ENCODE data around the gene LNX1. TPM values are rescaled to one million over a fixed set of nuclear protein-coding genes. Genes with fewer than 3 reads are reported as not detected.

The LNX1 gene
- total RNA-seq, 1 experiment from 2014 or later, result 3.3 TPM

GRCh38 chr4:53605783-53606182 lies 14.5 kb upstream of the LNX1 start:
- no TSS peak for BruUV-seq (replicated peaks)
- no peak overlapping the region for H2AFZ ChIP-seq (ENCODE audit: low read depth, low read length, poor library complexity, severe bottlenecking)
- no peaks in the 10 kb centered on the region for H3K36me3 ChIP-seq (ENCODE audit: control insufficient read depth in 1 of 2, insufficient read depth in 2 of 2, low read length in 2 of 2)
- H3K9me2 ChIP-seq (ENCODE audit: insufficient read depth), result no peaks in the 10 kb centered on the region
- no peaks in the 10 kb centered on the region for H3K9me3 ChIP-seq (ENCODE audit: control insufficient read depth in 1 of 2, insufficient read depth in 1 of 2, low read depth in 1 of 2, low read length in 2 of 2)
- H3K9ac ChIP-seq (ENCODE audit: low read length), result no peak overlapping the region
- H3K27me3 ChIP-seq (ENCODE audit: insufficient read depth, low read length), result no peaks in the 10 kb centered on the region
- TF ChIP-seq JUND (IDR thresholded peaks at IDR 0.05) (no peak), ZFX (IDR thresholded peaks at IDR 0.05) (no peak), EGR1 (IDR thresholded peaks at IDR 0.05; ENCODE audit: low read depth) (no peak), POLR2AphosphoS5 (IDR thresholded peaks at IDR 0.05; ENCODE audit: low read depth, low read length) (no peak), ZNF274 (IDR thresholded peaks at IDR 0.05; ENCODE audit: low read depth, low read length) (no peak), EZH2 (IDR thresholded peaks at IDR 0.05) (no peak), TCF7L2 (IDR thresholded peaks at IDR 0.05; ENCODE audit: borderline replicate concordance, extremely low read depth, insufficient read depth, insufficient read length) (no peak), FOSL1 (IDR thresholded peaks at IDR 0.05; ENCODE audit: low read depth) (no peak), ELF1 (IDR thresholded peaks at IDR 0.05; ENCODE audit: borderline replicate concordance, low read depth) (no peak), CTCF (IDR thresholded peaks at IDR 0.05 in 2 of 3, conservative IDR thresholded peaks at IDR 0.05 in 1 of 3; ENCODE audit: borderline replicate concordance in 1 of 3, insufficient read depth in 1 of 3, low read depth in 2 of 3, low read length in 2 of 3) (no peak), EZH2phosphoT487 (IDR thresholded peaks at IDR 0.05; ENCODE audit: borderline replicate concordance) (no peak), SP1 (IDR thresholded peaks at IDR 0.05; ENCODE audit: low read depth) (no peak), RAD21 (IDR thresholded peaks at IDR 0.05; ENCODE audit: low read depth) (no peak), REST (IDR thresholded peaks at IDR 0.05; ENCODE audit: low read depth) (no peak), CBX3 (IDR thresholded peaks at IDR 0.05; ENCODE audit: low read depth) (no peak), YY1 (IDR thresholded peaks at IDR 0.05; ENCODE audit: extremely low read depth, insufficient replicate concordance, low read depth, low read length) (no peak), ZBTB33 (IDR thresholded peaks at IDR 0.05; ENCODE audit: extremely low read depth, insufficient replicate concordance, low read length) (no peak), ATF3 (IDR thresholded peaks at IDR 0.05) (no peak), MAX (IDR thresholded peaks at IDR 0.05) (no peak), SIN3A (IDR thresholded peaks at IDR 0.05; ENCODE audit: low read depth) (no peak)
- ChIA-PET RAD21 (ENCODE audit: low non-redundant PET in 1 of 2, low total read pairs in 2 of 2, uncharacterized antibody in 2 of 2, unreplicated experiment in 2 of 2) (no interaction called here), POLR2A (interaction anchor here (0.6 kb wide), 1 partner anchor 171 kb away, joined by 3 read pairs; no protein-coding TSS in a partner anchor), CTCF (no interaction called here)
- H3K4me1 ChIP-seq (ENCODE audit: control insufficient read depth in 1 of 2, insufficient read depth in 2 of 2, low read length in 2 of 2), result peaks cover 0 to 5% of the 10 kb centered on the region in 2 experiments; a peak in 1 of 4 replicates
- H3K4me3 ChIP-seq (replicated peaks in 1 of 2; ENCODE audit: low read depth in 1 of 2, low read length in 2 of 2), result no peak overlapping the region
- H3K27ac ChIP-seq (ENCODE audit: low read depth, low read length), result no peak overlapping the region
- intact Hi-C loops (cut with micrococcal nuclease), result no loop called here
- ATAC-seq (no peak), DNase-seq (ENCODE audit: low read depth, low spot score) (no peak)
- H3K4me2 ChIP-seq (ENCODE audit: low read length), result no peak overlapping the region
- no peaks in the 10 kb centered on the region for H4K20me1 ChIP-seq (ENCODE audit: insufficient read depth)
- H3K79me2 ChIP-seq (ENCODE audit: insufficient read depth, low read length), result no peaks in the 10 kb centered on the region

All from HCT116 (cell line).